GM19328 (cell line): ENCODE data around the gene PDF.

Experiments used
- ATAC-seq: cut with Tn5 transposase; IDR thresholded peaks from one replicate; pipeline ENCODE4 v1.9.1; 2021; ENCODE audit warnings: mild to moderate bottlenecking, moderate library complexity; ENCODE audit not compliant: unreplicated experiment

Gene PDF

GRCh38 chr16:69339289-69340094, 9.1 kb upstream of the PDF start, which contains the start of the genes COG8 and NIP7:
COG8 (minus strand) TSS chr16:69339564; CDS start chr16:69339552, 12 bp downstream.
NIP7 (plus strand) TSS chr16:69339772; CDS start chr16:69339830, 58 bp downstream.
- ATAC-seq = peak; percentile 81

- ATAC-seq = no peak
Observed at GRCh38 chr16:69338557-69339288, 8.3 kb upstream of the PDF start.

GRCh38 chr16:69334696-69335095, 4.3 kb upstream of the PDF start:
- no peak for ATAC-seq

GRCh38 chr16:69329369-69330285, 761 bp downstream of the PDF start:
- peak; percentile 14 for ATAC-seq

GRCh38 chr16:69328854-69329316, 1.5 kb downstream of the PDF start:
- ATAC-seq = no peak

- no peak for ATAC-seq
Observed at GRCh38 chr16:69327585-69328310, 2.6 kb downstream of the PDF start.

- ATAC-seq = no peak
Observed at GRCh38 chr16:69326172-69326873, 4.1 kb downstream of the PDF start.

- no peak for ATAC-seq
Observed at GRCh38 chr16:69325784-69326171, 4.6 kb downstream of the PDF start.

GRCh38 chr16:69324585-69325253, 5.7 kb downstream of the PDF start:
- no peak for ATAC-seq

GRCh38 chr16:69324013-69324531, 6.3 kb downstream of the PDF start:
- no peak for ATAC-seq

- ATAC-seq = no peak
Observed at GRCh38 chr16:69323415-69323814, 7.0 kb downstream of the PDF start.

GRCh38 chr16:69322343-69322742, 8.0 kb downstream of the PDF start:
- ATAC-seq = no peak

- no peak for ATAC-seq
Observed at GRCh38 chr16:69321080-69321479, 9.3 kb downstream of the PDF start.

- no peak for ATAC-seq
Observed at GRCh38 chr16:69320740-69321073, 9.7 kb downstream of the PDF start.

- no peak for ATAC-seq
Observed at GRCh38 chr16:69319826-69320739, 10.3 kb downstream of the PDF start.

- no peak for ATAC-seq
Observed at GRCh38 chr16:69319381-69319780, 11.0 kb downstream of the PDF start.

GRCh38 chr16:69318911-69319289, 11.5 kb downstream of the PDF start:
- ATAC-seq = no peak
